Right atrium auricular region (tissue), 2 donors: ENCODE data around the gene CARS2. TPM values are rescaled to one million over a fixed set of nuclear protein-coding genes. Genes with fewer than 3 reads are reported as not detected.
"Not testable (repeated sequence)": the region's sequence is repeated elsewhere in the genome, so short reads cannot be mapped to it uniquely, and the experiment has no call there.

Source experiments
- DNase-seq: peaks from one replicate; pipeline ENCODE4 v3.0.0-alpha.2; 2019; ENCODE audit warnings: low spot score
- H3K27ac ChIP-seq, 2 donors: fragments of 200-600 bp; sonication (generic); 1 replicate in 1 of 2; 2 replicates in 1 of 2; pipeline ENCODE4 v1.5.1; 2016 to 2019
- H3K27me3 ChIP-seq, 2 donors: fragments of 200-600 bp; sonication (generic); one replicate each; pipeline versions ENCODE4 v1.5.1 to v1.6.0; 2017 to 2019
- H3K36me3 ChIP-seq: fragments of 200-600 bp; sonication (generic); one replicate; pipeline ENCODE4 v1.5.1; 2016
- H3K4me1 ChIP-seq, 2 donors: fragments of 200-600 bp; sonication (generic); one replicate each; pipeline versions ENCODE4 v1.5.1 to v1.6.0; 2017 to 2019
- H3K4me3 ChIP-seq, 2 donors: fragments of 200-600 bp; sonication (generic); 1 replicate in 1 of 2; 2 replicates in 1 of 2; pipeline ENCODE4 v1.5.1; 2017 to 2019; ENCODE audit warnings: mild to moderate bottlenecking in 1 of 2, moderate library complexity in 1 of 2
- H3K9me3 ChIP-seq, 2 donors: fragments of 200-600 bp; sonication (generic); one replicate each; pipeline ENCODE4 v1.5.1; 2019
- total RNA-seq, 2 donors: library from RNA; depleted of rRNA; stranded (reverse); fragments of >200 nt; gene quantifications; one replicate each; pipeline ENCODE4 v1.1.0, GENCODE V29; 2016
- TF ChIP-seq, protein P1 (sequence below), 2 donors: fragments of 200-600 bp; sonication (generic); IDR thresholded peaks; one replicate each; pipeline ENCODE4 v1.5.1; 2019; ENCODE audit warnings: antibody characterized with exemption in 2 of 2

CARS2 gene
- total RNA-seq, 2 donors from 2014 or later, result 28.5 to 30.7 TPM

DNA sequence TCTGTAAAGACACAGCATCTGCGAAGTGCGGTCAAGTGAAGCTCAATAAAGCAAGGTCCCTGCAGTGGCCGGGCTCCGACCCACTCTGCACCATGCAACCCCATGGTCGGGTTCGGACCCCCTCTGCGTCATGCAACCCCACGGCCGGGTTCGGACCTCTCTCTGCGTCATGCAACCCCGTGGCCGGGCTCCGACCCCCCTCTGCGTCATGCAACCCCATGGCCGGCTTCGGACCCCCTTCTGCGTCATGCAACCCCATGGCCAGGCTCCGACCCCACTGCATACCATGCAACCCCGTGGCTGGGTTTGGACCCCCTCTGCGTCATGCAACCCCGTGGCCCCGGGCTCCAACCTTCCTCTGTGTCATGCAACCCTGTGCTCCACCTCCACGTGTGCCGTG lies 43.8 kb downstream of the CARS2 start:
- no peaks in the 10 kb centered on the region for H3K27me3 ChIP-seq
- H3K4me3 ChIP-seq, result no peak overlapping the region
- no peaks in the 10 kb centered on the region for H3K4me1 ChIP-seq
- DNase-seq, result no peak
- peaks cover 40% of the 10 kb centered on the region for H3K36me3 ChIP-seq
- TF ChIP-seq, protein P1, sequence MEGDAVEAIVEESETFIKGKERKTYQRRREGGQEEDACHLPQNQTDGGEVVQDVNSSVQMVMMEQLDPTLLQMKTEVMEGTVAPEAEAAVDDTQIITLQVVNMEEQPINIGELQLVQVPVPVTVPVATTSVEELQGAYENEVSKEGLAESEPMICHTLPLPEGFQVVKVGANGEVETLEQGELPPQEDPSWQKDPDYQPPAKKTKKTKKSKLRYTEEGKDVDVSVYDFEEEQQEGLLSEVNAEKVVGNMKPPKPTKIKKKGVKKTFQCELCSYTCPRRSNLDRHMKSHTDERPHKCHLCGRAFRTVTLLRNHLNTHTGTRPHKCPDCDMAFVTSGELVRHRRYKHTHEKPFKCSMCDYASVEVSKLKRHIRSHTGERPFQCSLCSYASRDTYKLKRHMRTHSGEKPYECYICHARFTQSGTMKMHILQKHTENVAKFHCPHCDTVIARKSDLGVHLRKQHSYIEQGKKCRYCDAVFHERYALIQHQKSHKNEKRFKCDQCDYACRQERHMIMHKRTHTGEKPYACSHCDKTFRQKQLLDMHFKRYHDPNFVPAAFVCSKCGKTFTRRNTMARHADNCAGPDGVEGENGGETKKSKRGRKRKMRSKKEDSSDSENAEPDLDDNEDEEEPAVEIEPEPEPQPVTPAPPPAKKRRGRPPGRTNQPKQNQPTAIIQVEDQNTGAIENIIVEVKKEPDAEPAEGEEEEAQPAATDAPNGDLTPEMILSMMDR (IDR thresholded peaks at IDR 0.05), result no peak
- H3K27ac ChIP-seq, result no peak overlapping the region
- H3K9me3 ChIP-seq, result peaks cover 0 to 5% of the 10 kb centered on the region in 2 donors

DNA sequence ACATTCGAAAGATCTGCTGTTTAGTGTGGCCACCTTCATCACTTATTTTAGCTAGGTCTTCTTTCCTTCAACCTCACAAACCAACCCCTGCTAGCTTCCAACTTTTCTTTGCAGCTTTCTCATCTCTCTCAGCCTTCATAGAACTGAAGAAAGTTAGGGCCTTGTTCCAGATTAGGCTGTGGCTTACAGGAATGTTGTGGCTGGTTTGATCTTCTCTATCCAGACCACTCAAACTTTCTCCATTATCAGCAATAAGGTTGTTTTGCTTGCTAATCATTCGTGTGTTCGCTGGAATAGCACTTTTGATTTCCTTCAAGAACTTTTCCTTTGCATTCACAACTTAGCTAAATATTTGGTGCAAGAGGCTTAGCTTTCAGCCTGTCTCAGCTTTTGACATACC lies 44.7 kb downstream of the CARS2 start:
- Histone ChIP-seq H3K9me3 (peaks cover 0 to 5% of the 10 kb centered on the region in 2 donors), H3K27ac (no peak overlapping the region), H3K4me1 (no peaks in the 10 kb centered on the region), H3K27me3 (no peaks in the 10 kb centered on the region), H3K36me3 (peaks cover 35% of the 10 kb centered on the region), H3K4me3 (no peak overlapping the region)
- TF ChIP-seq, protein P1 (IDR thresholded peaks at IDR 0.05), result no peak
- no peak for DNase-seq

DNA sequence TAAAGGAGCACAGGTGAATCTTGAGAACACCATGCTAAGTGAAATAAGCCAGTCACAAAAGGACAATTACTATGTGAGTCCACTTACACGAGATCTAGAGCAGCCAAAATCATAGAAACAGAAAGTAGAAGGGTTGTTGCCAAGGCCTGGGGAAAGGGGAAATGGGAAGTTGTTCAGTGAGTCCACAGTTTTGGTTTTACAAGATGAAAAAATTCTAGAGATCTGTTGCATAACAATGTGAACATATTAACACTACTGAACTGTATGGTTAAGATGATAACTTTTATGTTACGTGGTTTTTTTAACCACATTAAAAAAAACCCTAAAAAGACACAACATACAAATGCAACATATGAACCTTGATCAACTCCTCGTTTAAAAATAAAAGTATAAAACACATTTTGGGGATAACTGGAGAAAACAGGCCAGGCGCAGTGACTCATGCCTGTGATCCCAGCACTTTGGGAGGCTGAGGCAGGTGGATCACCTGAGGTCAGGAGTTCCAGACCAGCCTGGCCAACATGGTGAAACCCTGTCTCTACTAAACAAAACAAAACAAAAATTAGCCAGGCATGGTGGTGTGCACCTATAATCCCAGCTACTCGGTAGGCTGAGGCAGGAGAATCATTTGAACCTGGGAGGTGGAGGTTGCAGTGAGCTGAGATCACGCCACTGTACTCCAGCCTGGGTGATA lies 47.6 kb downstream of the CARS2 start:
- H3K4me3 ChIP-seq, H3K9me3 ChIP-seq, DNase-seq, H3K27me3 ChIP-seq, H3K4me1 ChIP-seq, H3K27ac ChIP-seq: not testable (repeated sequence)
- peaks cover 19% of the 10 kb centered on the region for H3K36me3 ChIP-seq

DNA sequence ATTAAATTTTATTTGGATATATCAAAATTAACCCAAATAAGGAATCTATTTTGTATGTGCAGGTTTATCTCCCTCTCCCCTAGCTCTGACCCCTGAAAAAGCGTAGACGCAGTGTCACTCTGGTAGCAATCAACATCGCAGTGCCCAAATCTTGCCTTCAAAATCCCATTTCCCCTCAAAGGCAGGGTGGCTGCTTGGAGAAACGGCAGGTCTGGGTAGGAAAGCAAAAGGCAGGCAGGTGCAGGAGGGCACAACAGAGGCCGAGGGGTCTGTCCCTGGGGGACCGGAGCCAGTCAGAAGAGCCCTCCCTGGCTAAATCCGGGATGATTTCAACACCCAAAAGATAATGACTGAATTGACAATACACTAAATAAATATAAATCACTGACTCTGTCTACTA lies 48.7 kb downstream of the CARS2 start:
- Histone ChIP-seq H3K4me1 (no peaks in the 10 kb centered on the region), H3K36me3 (peaks cover 12% of the 10 kb centered on the region), H3K27ac (no peak overlapping the region), H3K4me3 (no peak overlapping the region), H3K27me3 (no peaks in the 10 kb centered on the region), H3K9me3 (peaks cover 0 to 5% of the 10 kb centered on the region in 2 donors)
- no peak for DNase-seq
- TF ChIP-seq, protein P1 (IDR thresholded peaks at IDR 0.05), result no peak

DNA sequence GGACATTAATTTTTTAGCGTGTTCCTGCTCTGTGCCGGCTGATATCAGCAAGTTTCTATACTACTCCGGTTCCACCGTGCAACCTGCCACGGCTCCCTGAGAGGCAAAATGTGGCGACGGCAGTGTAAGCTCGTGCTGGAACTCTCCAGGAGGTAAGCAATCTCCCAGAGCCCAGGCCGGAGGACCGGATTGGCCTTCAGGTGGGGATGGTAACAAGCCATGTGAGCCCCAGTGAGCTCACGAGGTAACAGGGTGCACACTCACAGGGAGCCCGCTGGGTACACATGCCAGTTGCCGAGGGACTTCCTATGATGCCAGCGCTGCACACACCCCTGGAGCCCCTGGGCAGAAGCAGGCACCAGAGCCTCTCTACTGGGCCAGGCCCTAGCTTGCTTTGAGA lies 52.1 kb downstream of the CARS2 start:
- Histone ChIP-seq H3K4me1 (no peaks in the 10 kb centered on the region), H3K36me3 (peaks cover 8% of the 10 kb centered on the region)
- TF ChIP-seq, protein P1 (IDR thresholded peaks at IDR 0.05), result no peak

DNA sequence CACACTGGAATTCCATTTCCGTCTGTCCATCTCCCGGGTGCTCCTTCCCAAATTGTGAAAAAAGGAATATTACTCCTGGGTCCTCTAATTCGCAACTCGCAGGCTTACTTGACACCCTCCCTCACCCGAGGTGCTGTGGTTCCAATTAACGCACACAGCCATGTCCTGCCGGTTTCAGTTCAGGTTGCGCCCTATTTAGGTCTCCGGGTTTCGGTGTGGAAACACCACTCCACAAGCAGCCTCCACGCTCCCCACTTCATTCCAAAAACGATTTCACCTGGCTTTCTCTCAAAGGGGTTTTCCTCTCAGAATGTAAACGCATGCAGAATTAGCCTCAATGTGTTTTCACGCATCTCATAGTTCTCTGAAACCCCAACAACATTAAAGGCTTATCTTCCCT lies 52.6 kb downstream of the CARS2 start:
- DNase-seq, result no peak
- H3K4me1 ChIP-seq, result no peaks in the 10 kb centered on the region
- peaks cover 8% of the 10 kb centered on the region for H3K36me3 ChIP-seq
- H3K27me3 ChIP-seq, result no peaks in the 10 kb centered on the region
- TF ChIP-seq, protein P1 (IDR thresholded peaks at IDR 0.05), result no peak
- no peak overlapping the region for H3K27ac ChIP-seq
- H3K9me3 ChIP-seq, result no peaks in the 10 kb centered on the region
- H3K4me3 ChIP-seq, result no peak overlapping the region

More for the DNA sequence above, 52.1 kb downstream of the CARS2 start:
- Histone ChIP-seq H3K27me3 (no peaks in the 10 kb centered on the region), H3K9me3 (no peaks in the 10 kb centered on the region), H3K27ac (no peak overlapping the region), H3K4me3 (no peak overlapping the region)
- DNase-seq, result no peak
